GM12878 (cell line): ENCODE data around the gene TMPRSS6. TPM values are rescaled to one million over a fixed set of nuclear protein-coding genes. Genes with fewer than 3 reads are reported as not detected.

Experiments used
- ATAC-seq: fragments of 200-7000 bp; cut with Tn5 transposase; 3 replicates; pipeline ENCODE4 v1.9.1; 2020; ENCODE audit warnings: mild to moderate bottlenecking, moderate library complexity
- BruUV-seq: library from RNA; stranded (reverse); fragments of 400-500 nt; replicated peaks from 2 replicates; lab custom pipeline; 2021; lab: Mats Ljungman, UMichigan
- CTCF ChIA-PET: fragments of 300-600 bp; sonication (Branson Sonifier 250); formaldehyde crosslinking; extraction: SDS; loops from one replicate; lab custom pipeline; 2021; ENCODE audit warnings: inconsistent platforms; lab: Yijun Ruan, JAX
- POLR2A ChIA-PET: fragments of 350-600 bp; formaldehyde crosslinking; extraction: SDS; loops from one replicate; lab custom pipeline; 2021; ENCODE audit warnings: inconsistent platforms; lab: Charles Lee
- RAD21 ChIA-PET: fragments of 300-600 bp; sonication (Branson Sonifier 250); formaldehyde crosslinking; loops from one replicate; lab custom pipeline; 2023; ENCODE audit warnings: antibody characterized with exemption; ENCODE audit not compliant: unreplicated experiment; lab: Charles Lee
- SMC1A ChIA-PET: fragments of 300-600 bp; sonication (Branson Sonifier 250); formaldehyde crosslinking; loops from one replicate; lab custom pipeline; 2023; ENCODE audit not compliant: unreplicated experiment, uncharacterized antibody; lab: Charles Lee
- DNase-seq: peaks from one replicate; pipeline ENCODE4 v3.0.0-alpha.2; 2011; ENCODE audit warnings: low read depth, low spot score
- FAIRE-seq: peaks from 3 replicates; lab custom pipeline; 2011; peaks lifted over from hg19 to GRCh38; lab: Jason Lieb, UNC
- H2AFZ ChIP-seq: 2 replicates; pipeline ENCODE4 v1.6.0; 2011; ENCODE audit warnings: low read depth, low read length, control low read depth; ENCODE audit not compliant: control insufficient read depth
- H3K27ac ChIP-seq: 2 replicates; pipeline ENCODE4 v1.5.1; 2011; ENCODE audit warnings: control low read depth; ENCODE audit not compliant: control insufficient read depth, insufficient read depth
- H3K27me3 ChIP-seq, 2 experiments: replicated peaks in 1 of 2; 2 replicates each; pipeline versions ENCODE4 v1.6.0 to v1.6.1; 2011; ENCODE audit warnings: low read length in 1 of 2; ENCODE audit not compliant: control insufficient read depth in 2 of 2, insufficient read depth in 2 of 2
- H3K36me3 ChIP-seq, 2 experiments: 2 replicates each; pipeline ENCODE4 v1.5.1; 2011; ENCODE audit warnings: low read length in 1 of 2; ENCODE audit not compliant: control insufficient read depth in 2 of 2, insufficient read depth in 2 of 2
- H3K4me1 ChIP-seq: 2 replicates; pipeline ENCODE4 v1.6.1; 2011; ENCODE audit warnings: mild to moderate bottlenecking, low read length, moderate library complexity, mixed read lengths; ENCODE audit not compliant: control insufficient read depth, insufficient read depth
- H3K4me2 ChIP-seq: 2 replicates; pipeline ENCODE4 v1.6.0; 2011; ENCODE audit warnings: control low read depth; ENCODE audit not compliant: control insufficient read depth, insufficient read depth
- H3K4me3 ChIP-seq: fragments of 200-600 bp; sonication (generic); 2 replicates; pipeline ENCODE4 v1.5.1; 2016
- H3K79me2 ChIP-seq: 2 replicates; pipeline ENCODE4 v1.6.0; 2011; ENCODE audit warnings: low read length; ENCODE audit not compliant: control insufficient read depth, insufficient read depth
- H3K9ac ChIP-seq: 2 replicates; pipeline ENCODE4 v1.8.0; 2011; ENCODE audit warnings: low read length, control low read depth, mixed read lengths; ENCODE audit not compliant: control insufficient read depth, insufficient read depth
- H3K9me3 ChIP-seq: replicated peaks from 3 replicates; pipeline ENCODE4 v1.5.1; 2011; ENCODE audit warnings: mild to moderate bottlenecking, low read length; ENCODE audit not compliant: control insufficient read depth, insufficient read depth
- H4K20me1 ChIP-seq: 2 replicates; pipeline ENCODE4 v1.6.0; 2011; ENCODE audit not compliant: control insufficient read depth, insufficient read depth
- BACH1 ChIP-seq: fragments of 450-650 bp; IDR thresholded peaks from 2 replicates; pipeline ENCODE4 v1.6.1; 2017; ENCODE audit warnings: mild to moderate bottlenecking, borderline replicate concordance
- BHLHE40 ChIP-seq, 2 experiments: fragments of 450-650 bp in 1 of 2; IDR thresholded peaks; 2 replicates each; pipeline ENCODE4 v1.6.1; 2011 to 2017; ENCODE audit warnings: low read depth in 2 of 2, borderline replicate concordance in 1 of 2, improper control_type of control experiment in 1 of 2, low read length in 1 of 2, mild to moderate bottlenecking in 1 of 2
- CEBPZ ChIP-seq: fragments of 150-350 bp; IDR thresholded peaks from 2 replicates; pipeline ENCODE4 v1.6.1; 2016; ENCODE audit warnings: low read depth, low read length
- CHD1 ChIP-seq: IDR thresholded peaks from 2 replicates; pipeline ENCODE4 v1.6.1; 2012; ENCODE audit warnings: low read depth, low read length, improper control_type of control experiment
- CHD4 ChIP-seq: fragments of 200-600 bp; sonication (generic); IDR thresholded peaks from 2 replicates; pipeline ENCODE4 v1.6.1; 2016; ENCODE audit warnings: mild to moderate bottlenecking
- EP300 ChIP-seq, 2 experiments: fragments of 150-350 bp in 1 of 2; IDR thresholded peaks; 2 replicates each; pipeline ENCODE4 v1.6.1; 2011 to 2012; ENCODE audit warnings: low read depth in 2 of 2, low read length in 2 of 2, borderline replicate concordance in 1 of 2, improper control_type of control experiment in 1 of 2, inconsistent platforms in 1 of 2; ENCODE audit not compliant: control insufficient read depth in 1 of 2
- ESRRA ChIP-seq: IDR thresholded peaks from 2 replicates; pipeline ENCODE4 v1.6.1; 2012; ENCODE audit warnings: mild to moderate bottlenecking, low read length, improper control_type of control experiment
- JUND ChIP-seq: IDR thresholded peaks from 2 replicates; pipeline ENCODE4 v1.6.1; 2012; ENCODE audit warnings: low read depth, mild to moderate bottlenecking, low read length, improper control_type of control experiment, moderate library complexity
- KAT2A ChIP-seq: conservative IDR thresholded peaks from 2 replicates; pipeline ENCODE4 v1.6.1; 2011; ENCODE audit warnings: low read depth, low read length; ENCODE audit not compliant: control insufficient read depth
- PML ChIP-seq: IDR thresholded peaks from 2 replicates; pipeline ENCODE4 v1.6.1; 2012; ENCODE audit warnings: low read length, inconsistent platforms
- RFX5 ChIP-seq: IDR thresholded peaks from 2 replicates; pipeline ENCODE4 v1.6.1; 2011; ENCODE audit warnings: low read depth, low read length, improper control_type of control experiment
- SMAD5 ChIP-seq: IDR thresholded peaks from 2 replicates; pipeline ENCODE4 v1.6.1; 2016; ENCODE audit warnings: antibody characterized with exemption, low read depth
- SMC3 ChIP-seq: IDR thresholded peaks from 2 replicates; pipeline ENCODE4 v1.6.1; 2011; ENCODE audit warnings: low read length, improper control_type of control experiment, borderline replicate concordance
- ZNF274 ChIP-seq: IDR thresholded peaks from one replicate; pipeline ENCODE4 v1.8.0; 2011; ENCODE audit not compliant: insufficient read length, insufficient read depth
- ZSCAN29 ChIP-seq: fragments of 450-650 bp; IDR thresholded peaks from 2 replicates; pipeline ENCODE4 v1.6.1; 2017; ENCODE audit warnings: mild to moderate bottlenecking, moderate library complexity
- WGBS: methylation state at CpG from one replicate; pipeline ENCODE4 v1.1.6; 2016; ENCODE audit warnings: low lambda C conversion rate; ENCODE audit not compliant: insufficient replicate concordance, insufficient coverage; ENCODE audit errors: missing lambda C conversion rate; 5-methylcytosine and 5-hydroxymethylcytosine counted together
- in situ Hi-C: fragments of 300-500 bp; cut with MboI; formaldehyde crosslinking; loops from 9 replicates; pipeline ENCODE4 v1.14.3; 2018; ENCODE audit warnings: mixed read lengths
- intact Hi-C: fragments of 100-400 bp; cut with micrococcal nuclease; formaldehyde crosslinking; loops from one replicate; pipeline ENCODE4 v1.14.2; 2022; ENCODE audit not compliant: unreplicated experiment
- polyA plus RNA-seq, 11 experiments: library from polyadenylated mRNA; depleted of rRNA in 4 of 11; unstranded in 6 of 11; stranded (reverse) in 5 of 11; fragments of >200 nt; fragmentation: Nextera tagmentation in 4 of 11; fragmentation: Illumina TruSeq in 1 of 11; extraction: Ambion mirVana in 4 of 11; extraction: Trizol in 1 of 11; gene quantifications; 1 replicate in 1 of 11; 2 replicates in 10 of 11; pipeline versions ENCODE4 v1.2.1 to v1.2.3, GENCODE V29; 2011 to 2016; ENCODE audit warnings: inconsistent platforms in 2 of 11, missing spikeins in 2 of 11, low read depth in 1 of 11
- total RNA-seq, 4 experiments: library from RNA; depleted of rRNA in 3 of 4; stranded (reverse); fragments of >200 nt in 3 of 4; fragmentation: Illumina TruSeq in 1 of 4; extraction: Trizol in 1 of 4; gene quantifications; 2 replicates each; pipeline versions ENCODE4 v1.2.1 to v1.2.3, GENCODE V29; 2013 to 2021
- TF ChIP-seq, protein P1 (sequence below): IDR thresholded peaks from 2 replicates; pipeline ENCODE4 v1.6.1; 2011; ENCODE audit warnings: mild to moderate bottlenecking, low read depth, low read length, moderate library complexity; ENCODE audit not compliant: insufficient replicate concordance
- TF ChIP-seq, protein P2 (sequence below): fragments of 450-650 bp; formaldehyde crosslinking; IDR thresholded peaks from 2 replicates; pipeline ENCODE4 v1.5.0; 2022; ENCODE audit warnings: mild to moderate bottlenecking, missing genetic modification characterization

Gene TMPRSS6
- total and polyA plus RNA-seq, 10 of the 15 experiments (the other 5 are each of a cell fraction or from before 2014, with no cell fraction given), result 0.06 to 0.69 (median 0.19) TPM; not detected in 6

GRCh38 chr22:37153901-37154300, 44.4 kb upstream of the TMPRSS6 start:
- Histone ChIP-seq H3K79me2 (peaks cover 14% of the 10 kb centered on the region), H3K9ac (no peak overlapping the region), H2AFZ (no peak overlapping the region), H4K20me1 (no peaks in the 10 kb centered on the region), H3K4me2 (no peak overlapping the region), H3K9me3 (peaks cover 2% of the 10 kb centered on the region; the same call in 2 of the 3 replicates), H3K27ac (no peak overlapping the region), H3K36me3 (no peaks in the 10 kb centered on the region), H3K27me3 (no peaks in the 10 kb centered on the region), H3K4me3 (no peak overlapping the region), H3K4me1 (peaks cover 48% of the 10 kb centered on the region)
- ChIA-PET RAD21 (interaction anchor here (7.9 kb wide), 1 partner anchor 9 kb away, joined by 158 read pairs; no protein-coding TSS in a partner anchor), SMC1A (interaction anchor here (12.5 kb wide), 1 partner anchor 10 kb away, joined by 203 read pairs; no protein-coding TSS in a partner anchor), CTCF (interaction anchor here (0.7 kb wide), 1 partner anchor 12 kb away, joined by 3 read pairs; no protein-coding TSS in a partner anchor), POLR2A (interaction anchor here (1.2 kb wide), 1 partner anchor 8 kb away, joined by 3 read pairs; no protein-coding TSS in a partner anchor)
- no TSS peak for BruUV-seq
- WGBS, result 97% methylated on average over 6 of the region's 6 CpGs
- no peak for FAIRE-seq
- no peak for DNase-seq
- in situ Hi-C loops, result no loop called here
- ATAC-seq, result no peak
- TF ChIP-seq BHLHE40 (IDR thresholded peaks at IDR 0.05; ENCODE audit: borderline replicate concordance in 1 of 2, low read depth in 2 of 2, low read length in 1 of 2) (no peak), ZNF274 (no peak), CEBPZ (no peak), SMAD5 (no peak), ESRRA (no peak), CHD1 (no peak), JUND (no peak), SMC3 (no peak), ZSCAN29 (no peak), KAT2A (no peak), CHD4 (no peak), PML (no peak), BACH1 (no peak), EP300 (IDR thresholded peaks at IDR 0.05; ENCODE audit: borderline replicate concordance in 1 of 2, control insufficient read depth in 1 of 2, low read depth in 2 of 2, low read length in 2 of 2) (no peak), RFX5 (no peak)
- TF ChIP-seq, protein P1, sequence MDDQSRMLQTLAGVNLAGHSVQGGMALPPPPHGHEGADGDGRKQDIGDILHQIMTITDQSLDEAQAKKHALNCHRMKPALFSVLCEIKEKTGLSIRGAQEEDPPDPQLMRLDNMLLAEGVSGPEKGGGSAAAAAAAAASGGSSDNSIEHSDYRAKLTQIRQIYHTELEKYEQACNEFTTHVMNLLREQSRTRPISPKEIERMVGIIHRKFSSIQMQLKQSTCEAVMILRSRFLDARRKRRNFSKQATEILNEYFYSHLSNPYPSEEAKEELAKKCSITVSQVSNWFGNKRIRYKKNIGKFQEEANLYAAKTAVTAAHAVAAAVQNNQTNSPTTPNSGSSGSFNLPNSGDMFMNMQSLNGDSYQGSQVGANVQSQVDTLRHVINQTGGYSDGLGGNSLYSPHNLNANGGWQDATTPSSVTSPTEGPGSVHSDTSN, result no peak
- TF ChIP-seq, protein P2, sequence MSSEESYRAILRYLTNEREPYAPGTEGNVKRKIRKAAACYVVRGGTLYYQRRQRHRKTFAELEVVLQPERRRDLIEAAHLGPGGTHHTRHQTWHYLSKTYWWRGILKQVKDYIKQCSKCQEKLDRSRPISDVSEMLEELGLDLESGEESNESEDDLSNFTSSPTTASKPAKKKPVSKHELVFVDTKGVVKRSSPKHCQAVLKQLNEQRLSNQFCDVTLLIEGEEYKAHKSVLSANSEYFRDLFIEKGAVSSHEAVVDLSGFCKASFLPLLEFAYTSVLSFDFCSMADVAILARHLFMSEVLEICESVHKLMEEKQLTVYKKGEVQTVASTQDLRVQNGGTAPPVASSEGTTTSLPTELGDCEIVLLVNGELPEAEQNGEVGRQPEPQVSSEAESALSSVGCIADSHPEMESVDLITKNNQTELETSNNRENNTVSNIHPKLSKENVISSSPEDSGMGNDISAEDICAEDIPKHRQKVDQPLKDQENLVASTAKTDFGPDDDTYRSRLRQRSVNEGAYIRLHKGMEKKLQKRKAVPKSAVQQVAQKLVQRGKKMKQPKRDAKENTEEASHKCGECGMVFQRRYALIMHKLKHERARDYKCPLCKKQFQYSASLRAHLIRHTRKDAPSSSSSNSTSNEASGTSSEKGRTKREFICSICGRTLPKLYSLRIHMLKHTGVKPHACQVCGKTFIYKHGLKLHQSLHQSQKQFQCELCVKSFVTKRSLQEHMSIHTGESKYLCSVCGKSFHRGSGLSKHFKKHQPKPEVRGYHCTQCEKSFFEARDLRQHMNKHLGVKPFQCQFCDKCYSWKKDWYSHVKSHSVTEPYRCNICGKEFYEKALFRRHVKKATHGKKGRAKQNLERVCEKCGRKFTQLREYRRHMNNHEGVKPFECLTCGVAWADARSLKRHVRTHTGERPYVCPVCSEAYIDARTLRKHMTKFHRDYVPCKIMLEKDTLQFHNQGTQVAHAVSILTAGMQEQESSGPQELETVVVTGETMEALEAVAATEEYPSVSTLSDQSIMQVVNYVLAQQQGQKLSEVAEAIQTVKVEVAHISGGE (CRISPR knock-in tag), result no peak
- intact Hi-C loops, result no loop called here
